HL-60 (cell line): ENCODE results near the gene AGAP1.

ENCODE experiments used
- DNase-seq, 2 experiments: peaks; one replicate each; pipeline ENCODE4 v3.0.0-alpha.2; 2010 to 2020; ENCODE audit warnings: low read depth in 1 of 2, low spot score in 1 of 2
- H3K27ac ChIP-seq: fragments of 250-450 bp; sonication (Bioruptor Pico); replicated peaks from 2 replicates; pipeline ENCODE4 v1.5.1; 2020; ENCODE audit warnings: mild to moderate bottlenecking, moderate library complexity
- H3K27me3 ChIP-seq: fragments of 250-450 bp; sonication (Bioruptor Pico); 2 replicates; pipeline ENCODE4 v1.5.1; 2021; ENCODE audit warnings: mild to moderate bottlenecking, moderate library complexity; ENCODE audit not compliant: insufficient read depth, poor library complexity, severe bottlenecking
- H3K4me3 ChIP-seq: replicated peaks from 2 replicates; pipeline ENCODE4 v1.5.1; 2011; ENCODE audit warnings: mild to moderate bottlenecking, control low read depth, low read length; ENCODE audit not compliant: insufficient read depth
- GABPA ChIP-seq: IDR thresholded peaks from 2 replicates; pipeline ENCODE4 v1.6.1; 2012; ENCODE audit warnings: low read depth
- POLR2AphosphoS5 ChIP-seq: IDR thresholded peaks from 2 replicates; pipeline ENCODE4 v1.6.1; 2012; ENCODE audit warnings: low read depth
- SPI1 ChIP-seq: IDR thresholded peaks from 2 replicates; pipeline ENCODE4 v1.6.1; 2012; ENCODE audit warnings: low read depth, mild to moderate bottlenecking, borderline replicate concordance
- TF ChIP-seq, protein P1 (sequence below): IDR thresholded peaks from one replicate; pipeline ENCODE4 v1.5.1; 2011; ENCODE audit warnings: low read length, control low read depth, inconsistent platforms; ENCODE audit not compliant: insufficient read depth
- TF ChIP-seq, protein P2 (sequence below): IDR thresholded peaks from 2 replicates; pipeline ENCODE4 v1.6.1; 2012; ENCODE audit warnings: low read depth; ENCODE audit not compliant: insufficient replicate concordance

Gene AGAP1

DNA sequence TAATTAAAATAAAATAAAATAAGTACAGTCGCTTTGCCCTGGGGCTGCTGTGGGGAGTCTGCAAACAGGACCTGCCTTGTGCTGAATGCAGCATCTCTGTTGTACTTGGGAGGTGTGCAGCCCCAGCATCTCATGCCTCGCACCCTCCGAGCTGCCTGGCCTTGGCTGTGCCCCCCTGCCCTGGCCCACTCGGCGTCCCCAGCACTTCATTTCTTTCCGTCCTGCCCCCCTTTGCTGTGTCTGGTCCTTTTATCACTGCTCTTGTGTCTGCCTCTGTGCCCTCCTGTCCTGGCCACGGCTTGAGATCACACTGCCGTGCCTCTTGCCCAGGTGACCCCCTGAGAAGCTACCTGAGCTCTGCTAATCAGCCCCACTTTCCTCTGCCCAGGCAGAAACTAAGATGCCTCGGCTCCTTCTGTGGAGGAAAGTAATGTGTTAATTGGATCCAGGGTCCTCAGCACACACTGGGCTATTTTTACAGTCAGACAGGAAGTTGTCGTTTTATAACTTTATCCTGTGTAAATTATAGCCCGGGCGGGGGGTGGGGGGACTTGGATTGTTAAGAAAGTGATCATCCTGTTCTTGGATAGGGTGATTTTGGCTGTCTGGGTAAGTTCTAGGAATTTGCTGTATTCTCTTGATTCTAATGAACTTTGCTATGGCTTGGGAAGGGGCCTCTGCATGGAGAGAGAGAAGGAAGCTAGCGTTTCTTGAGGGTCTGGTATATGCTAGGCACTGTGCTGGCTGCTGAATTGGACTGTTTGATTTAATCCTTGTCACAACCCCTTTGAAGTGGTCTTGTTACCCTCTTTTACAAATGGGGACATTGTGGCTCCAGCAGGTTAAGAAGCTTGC lies 69.4 kb downstream of the AGAP1 start:
- H3K27me3 ChIP-seq, result no peaks in the 10 kb centered on the region
- H3K4me3 ChIP-seq, result no peak overlapping the region
- DNase-seq, result no peak
- H3K27ac ChIP-seq, result no peak overlapping the region
- TF ChIP-seq GABPA (no peak), SPI1 (no peak), POLR2AphosphoS5 (no peak)
- TF ChIP-seq, protein P1, sequence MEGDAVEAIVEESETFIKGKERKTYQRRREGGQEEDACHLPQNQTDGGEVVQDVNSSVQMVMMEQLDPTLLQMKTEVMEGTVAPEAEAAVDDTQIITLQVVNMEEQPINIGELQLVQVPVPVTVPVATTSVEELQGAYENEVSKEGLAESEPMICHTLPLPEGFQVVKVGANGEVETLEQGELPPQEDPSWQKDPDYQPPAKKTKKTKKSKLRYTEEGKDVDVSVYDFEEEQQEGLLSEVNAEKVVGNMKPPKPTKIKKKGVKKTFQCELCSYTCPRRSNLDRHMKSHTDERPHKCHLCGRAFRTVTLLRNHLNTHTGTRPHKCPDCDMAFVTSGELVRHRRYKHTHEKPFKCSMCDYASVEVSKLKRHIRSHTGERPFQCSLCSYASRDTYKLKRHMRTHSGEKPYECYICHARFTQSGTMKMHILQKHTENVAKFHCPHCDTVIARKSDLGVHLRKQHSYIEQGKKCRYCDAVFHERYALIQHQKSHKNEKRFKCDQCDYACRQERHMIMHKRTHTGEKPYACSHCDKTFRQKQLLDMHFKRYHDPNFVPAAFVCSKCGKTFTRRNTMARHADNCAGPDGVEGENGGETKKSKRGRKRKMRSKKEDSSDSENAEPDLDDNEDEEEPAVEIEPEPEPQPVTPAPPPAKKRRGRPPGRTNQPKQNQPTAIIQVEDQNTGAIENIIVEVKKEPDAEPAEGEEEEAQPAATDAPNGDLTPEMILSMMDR, result no peak
- TF ChIP-seq, protein P2, sequence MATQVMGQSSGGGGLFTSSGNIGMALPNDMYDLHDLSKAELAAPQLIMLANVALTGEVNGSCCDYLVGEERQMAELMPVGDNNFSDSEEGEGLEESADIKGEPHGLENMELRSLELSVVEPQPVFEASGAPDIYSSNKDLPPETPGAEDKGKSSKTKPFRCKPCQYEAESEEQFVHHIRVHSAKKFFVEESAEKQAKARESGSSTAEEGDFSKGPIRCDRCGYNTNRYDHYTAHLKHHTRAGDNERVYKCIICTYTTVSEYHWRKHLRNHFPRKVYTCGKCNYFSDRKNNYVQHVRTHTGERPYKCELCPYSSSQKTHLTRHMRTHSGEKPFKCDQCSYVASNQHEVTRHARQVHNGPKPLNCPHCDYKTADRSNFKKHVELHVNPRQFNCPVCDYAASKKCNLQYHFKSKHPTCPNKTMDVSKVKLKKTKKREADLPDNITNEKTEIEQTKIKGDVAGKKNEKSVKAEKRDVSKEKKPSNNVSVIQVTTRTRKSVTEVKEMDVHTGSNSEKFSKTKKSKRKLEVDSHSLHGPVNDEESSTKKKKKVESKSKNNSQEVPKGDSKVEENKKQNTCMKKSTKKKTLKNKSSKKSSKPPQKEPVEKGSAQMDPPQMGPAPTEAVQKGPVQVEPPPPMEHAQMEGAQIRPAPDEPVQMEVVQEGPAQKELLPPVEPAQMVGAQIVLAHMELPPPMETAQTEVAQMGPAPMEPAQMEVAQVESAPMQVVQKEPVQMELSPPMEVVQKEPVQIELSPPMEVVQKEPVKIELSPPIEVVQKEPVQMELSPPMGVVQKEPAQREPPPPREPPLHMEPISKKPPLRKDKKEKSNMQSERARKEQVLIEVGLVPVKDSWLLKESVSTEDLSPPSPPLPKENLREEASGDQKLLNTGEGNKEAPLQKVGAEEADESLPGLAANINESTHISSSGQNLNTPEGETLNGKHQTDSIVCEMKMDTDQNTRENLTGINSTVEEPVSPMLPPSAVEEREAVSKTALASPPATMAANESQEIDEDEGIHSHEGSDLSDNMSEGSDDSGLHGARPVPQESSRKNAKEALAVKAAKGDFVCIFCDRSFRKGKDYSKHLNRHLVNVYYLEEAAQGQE, result no peak

DNA sequence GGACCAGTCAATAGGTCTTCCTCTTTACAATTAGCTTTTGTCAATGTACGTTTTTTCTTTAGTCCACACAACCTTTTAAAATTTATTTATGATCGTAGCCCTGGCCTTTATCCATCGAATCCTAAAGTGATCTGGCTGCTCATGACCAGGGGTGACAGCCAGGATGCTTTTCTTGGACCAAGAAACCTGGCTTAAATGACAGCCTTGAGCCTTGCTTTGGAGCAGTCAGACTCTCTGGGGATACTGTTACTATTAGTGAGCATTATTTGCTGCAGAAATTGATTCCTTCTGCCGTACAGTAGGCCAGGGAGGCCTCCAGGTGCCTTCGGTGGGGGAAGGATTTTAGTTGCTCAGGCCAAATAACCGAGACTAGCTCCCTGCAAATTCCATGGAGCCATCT lies 70.2 kb downstream of the AGAP1 start:
- Histone ChIP-seq H3K27ac (no peak overlapping the region), H3K4me3 (no peak overlapping the region), H3K27me3 (no peaks in the 10 kb centered on the region)
- DNase-seq, result no peak
- no peak for TF ChIP-seq SPI1
- TF ChIP-seq, protein P2, result no peak

DNA sequence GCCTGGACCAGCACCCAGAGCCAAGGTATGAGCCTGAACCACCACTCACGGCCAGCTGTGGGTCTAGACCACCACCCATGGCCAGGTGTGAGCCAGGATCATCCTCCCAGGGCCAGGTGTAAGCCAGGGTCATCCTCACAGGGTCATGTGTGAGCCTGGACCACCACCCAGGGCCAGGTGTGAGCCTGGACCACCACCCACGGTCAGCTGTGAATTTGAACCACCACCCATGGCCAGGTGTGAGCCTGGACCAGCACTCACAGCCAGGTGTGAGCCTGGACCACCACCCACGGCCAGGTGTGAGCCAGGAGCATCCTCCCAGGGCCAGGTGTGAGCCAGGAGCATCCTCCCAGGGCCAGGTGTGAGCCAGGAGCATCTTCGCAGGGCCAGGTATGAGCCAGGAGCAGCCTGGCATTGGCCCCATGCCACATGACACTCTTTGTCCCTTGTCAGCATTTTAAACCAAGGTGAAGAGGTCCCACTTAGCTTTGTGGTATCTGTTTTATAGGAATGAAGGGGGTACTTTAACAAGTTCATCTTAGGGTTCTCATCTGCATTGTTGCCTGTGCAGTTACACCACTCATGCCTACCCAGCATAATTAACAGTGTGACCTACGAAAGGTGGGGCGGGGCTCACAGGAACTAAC lies 71.2 kb downstream of the AGAP1 start:
- Histone ChIP-seq H3K4me3 (no peak overlapping the region), H3K27me3 (no peaks in the 10 kb centered on the region), H3K27ac (no peak overlapping the region)
- TF ChIP-seq POLR2AphosphoS5, result no peak
- TF ChIP-seq, protein P1, result no peak
- TF ChIP-seq, protein P2, result no peak
- TF ChIP-seq GABPA, result no peak
- no peak for TF ChIP-seq SPI1
- no peak for DNase-seq
